HepG2 (cell line): ENCODE results near the gene ABCA13. TPM values are rescaled to one million over a fixed set of nuclear protein-coding genes. Genes with fewer than 3 reads are reported as not detected.

Source experiments
- ATAC-seq: fragments of 200-7000 bp; cut with Tn5 transposase; 3 replicates; pipeline ENCODE4 v1.9.1; 2020; ENCODE audit warnings: mild to moderate bottlenecking, moderate library complexity
- BruUV-seq: library from RNA; stranded (reverse); fragments of 400-500 nt; replicated peaks from 2 replicates; lab custom pipeline; 2021; lab: Mats Ljungman, UMichigan
- CTCF ChIA-PET: fragments of 300-600 bp; formaldehyde crosslinking; extraction: SDS; loops from one replicate; lab custom pipeline; 2021; ENCODE audit warnings: low total read pairs, inconsistent platforms, low intra/inter-chr PET ratio; lab: Yijun Ruan, JAX
- POLR2A ChIA-PET: fragments of 350-600 bp; sonication (Branson Sonifier 250); formaldehyde crosslinking; loops from one replicate; lab custom pipeline; 2020; ENCODE audit warnings: antibody characterized with exemption, inconsistent platforms; lab: Yijun Ruan, JAX
- DNase-seq: peaks from one replicate; pipeline ENCODE4 v3.0.0-alpha.2; 2015; ENCODE audit warnings: low spot score
- FAIRE-seq: peaks from 3 replicates; lab custom pipeline; 2011; peaks lifted over from hg19 to GRCh38; lab: Jason Lieb, UNC
- H2AFZ ChIP-seq: one replicate; pipeline ENCODE4 v1.6.1; 2011; ENCODE audit warnings: low read length, inconsistent platforms
- H3K27ac ChIP-seq: fragments of 300-600 bp; 3 replicates; pipeline ENCODE4 v1.8.0; 2011; ENCODE audit warnings: mixed run types, mild to moderate bottlenecking, mixed read lengths, low read length, inconsistent platforms; ENCODE audit not compliant: insufficient read depth; ENCODE audit errors: extremely low read length
- H3K27me3 ChIP-seq, 2 experiments: fragments of 200-600 bp in 1 of 2; 2 replicates in 1 of 2; 3 replicates in 1 of 2; pipeline versions ENCODE4 v1.6.0 to v1.8.0; 2011; ENCODE audit warnings: low read length in 2 of 2, mild to moderate bottlenecking in 2 of 2, moderate library complexity in 2 of 2, inconsistent platforms in 1 of 2; ENCODE audit not compliant: insufficient read depth in 2 of 2, control insufficient read depth in 1 of 2
- H3K36me3 ChIP-seq, 2 experiments: fragments of 200-600 bp in 1 of 2; replicated peaks in 1 of 2; 2 replicates in 1 of 2; 3 replicates in 1 of 2; pipeline versions ENCODE4 v1.5.1 to v1.8.0; 2011; ENCODE audit warnings: low read length in 2 of 2, inconsistent platforms in 1 of 2; ENCODE audit not compliant: insufficient read depth in 2 of 2, control insufficient read depth in 1 of 2
- H3K4me1 ChIP-seq: 2 replicates; pipeline ENCODE4 v1.5.1; 2012; ENCODE audit warnings: low read length, inconsistent platforms; ENCODE audit not compliant: insufficient read depth
- H3K4me2 ChIP-seq: 2 replicates; pipeline ENCODE4 v1.6.0; 2011; ENCODE audit warnings: low read depth, low read length, inconsistent platforms
- H3K4me3 ChIP-seq, 3 experiments: fragments of 200-600 bp in 1 of 3; sonication (generic), shearing (Covaris generic) in 1 of 3; replicated peaks in 1 of 3; 2 replicates each; pipeline ENCODE4 v1.5.1; 2011 to 2016; ENCODE audit warnings: low read length in 3 of 3, inconsistent platforms in 2 of 3, low read depth in 2 of 3, mild to moderate bottlenecking in 2 of 3, control low read depth in 1 of 3, mixed read lengths in 1 of 3; ENCODE audit not compliant: insufficient read depth in 1 of 3
- H3K79me2 ChIP-seq: one replicate; pipeline ENCODE4 v1.6.1; 2011; ENCODE audit warnings: low read length, inconsistent platforms; ENCODE audit not compliant: insufficient read depth
- H3K9ac ChIP-seq: 2 replicates; pipeline ENCODE4 v1.6.0; 2011; ENCODE audit warnings: mild to moderate bottlenecking, low read depth, low read length, inconsistent platforms; ENCODE audit not compliant: insufficient read depth
- H3K9me3 ChIP-seq: 2 replicates; pipeline ENCODE4 v1.5.1; 2012; ENCODE audit warnings: mild to moderate bottlenecking, low read length
- H4K20me1 ChIP-seq: 2 replicates; pipeline ENCODE4 v1.6.0; 2011; ENCODE audit warnings: inconsistent platforms, mild to moderate bottlenecking, low read length, moderate library complexity; ENCODE audit not compliant: insufficient read depth
- MAFF ChIP-seq: IDR thresholded peaks from 2 replicates; pipeline ENCODE4 v1.6.1; 2011; ENCODE audit warnings: low read depth, low read length, improper control_type of control experiment
- MAFK ChIP-seq, 2 experiments: IDR thresholded peaks in 1 of 2; conservative IDR thresholded peaks in 1 of 2; 2 replicates each; pipeline ENCODE4 v1.6.1; 2011; ENCODE audit warnings: improper control_type of control experiment in 2 of 2, low read length in 2 of 2
- ZKSCAN5 ChIP-seq: sonication (generic); formaldehyde crosslinking; IDR thresholded peaks from 2 replicates; pipeline ENCODE4 v1.5.1; 2020; ENCODE audit warnings: mild to moderate bottlenecking, missing genetic modification reagents
- ZNF354B ChIP-seq: sonication (generic); formaldehyde crosslinking; IDR thresholded peaks from 2 replicates; pipeline ENCODE4 v1.8.0; 2022; ENCODE audit warnings: mild to moderate bottlenecking, missing genetic modification reagents
- WGBS: methylation state at CpG from one replicate; pipeline ENCODE4 v1.1.6; 2017; ENCODE audit warnings: low lambda C conversion rate; 5-methylcytosine and 5-hydroxymethylcytosine counted together
- in situ Hi-C: cut with HindIII; loops from 2 replicates; pipeline ENCODE4 v1.10.0; 2017; ENCODE audit warnings: low pct_unique_long_range_greater_than_20kb; ENCODE audit not compliant: extremely low pct_ligation_motif_present
- intact Hi-C: fragments of 100-400 bp; cut with micrococcal nuclease; formaldehyde crosslinking; loops from one replicate; pipeline ENCODE4 v1.10.0; 2022; ENCODE audit not compliant: unreplicated experiment
- polyA plus RNA-seq, 8 experiments: library from polyadenylated mRNA; depleted of rRNA in 3 of 8; stranded (reverse) in 7 of 8; unstranded in 1 of 8; fragments of >200 nt; fragmentation: Illumina TruSeq in 4 of 8; extraction: Trizol in 4 of 8; gene quantifications; 2 replicates each; pipeline versions ENCODE4 v1.2.1 to v1.2.3, GENCODE V29; 2011 to 2016; ENCODE audit warnings: low read depth in 4 of 8, missing spikeins in 1 of 8, mixed read lengths in 1 of 8; ENCODE audit not compliant: insufficient read depth in 1 of 8
- total RNA-seq, 5 experiments: library from RNA; depleted of rRNA; stranded (reverse); fragments of >200 nt; fragmentation: Illumina TruSeq; extraction: Trizol; gene quantifications; 2 replicates each; pipeline ENCODE4 v1.2.3, GENCODE V29; 2016; ENCODE audit warnings: low read depth in 1 of 5
- TF ChIP-seq, protein P1 (sequence below): sonication (generic); formaldehyde crosslinking; IDR thresholded peaks from 2 replicates; pipeline ENCODE4 v1.8.1; 2022; ENCODE audit warnings: low read depth, mild to moderate bottlenecking, missing genetic modification reagents
- TF ChIP-seq, protein P2 (sequence below): sonication (generic); formaldehyde crosslinking; IDR thresholded peaks from 2 replicates; pipeline ENCODE4 v1.4.0; 2020; ENCODE audit warnings: mild to moderate bottlenecking, missing genetic modification reagents

ABCA13 gene
- total and polyA plus RNA-seq, 2 of the 13 experiments (the other 11 are each of a cell fraction or from before 2014, with no cell fraction given) = 0.03 TPM; not detected in 1

DNA sequence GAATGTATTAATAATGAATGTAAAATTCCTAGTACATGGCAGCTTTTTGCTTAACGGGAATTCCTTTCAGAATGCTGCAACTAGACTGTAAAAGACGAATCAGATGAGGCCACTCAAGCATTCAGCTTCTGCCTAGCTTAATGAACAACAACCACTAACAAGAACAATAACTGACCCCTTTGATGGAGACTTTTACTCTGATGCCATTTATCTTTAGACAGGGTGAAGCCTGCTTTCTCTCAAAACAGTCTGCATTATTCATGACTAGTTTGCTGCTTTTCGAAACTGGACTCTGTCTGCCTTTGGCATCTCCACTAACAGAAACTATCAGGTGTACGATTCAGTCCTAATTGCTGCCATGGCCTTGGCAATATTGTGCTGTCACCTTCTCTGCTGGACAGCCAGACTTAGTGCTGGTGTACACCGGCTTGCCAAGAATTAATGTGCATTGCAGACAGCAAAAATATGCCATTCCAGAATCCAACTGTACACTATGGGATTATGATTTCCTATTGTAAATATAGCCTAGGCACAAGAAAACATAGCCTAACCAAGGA is 457.6 kb downstream of the ABCA13 start (continued):
- TF ChIP-seq, protein P1, sequence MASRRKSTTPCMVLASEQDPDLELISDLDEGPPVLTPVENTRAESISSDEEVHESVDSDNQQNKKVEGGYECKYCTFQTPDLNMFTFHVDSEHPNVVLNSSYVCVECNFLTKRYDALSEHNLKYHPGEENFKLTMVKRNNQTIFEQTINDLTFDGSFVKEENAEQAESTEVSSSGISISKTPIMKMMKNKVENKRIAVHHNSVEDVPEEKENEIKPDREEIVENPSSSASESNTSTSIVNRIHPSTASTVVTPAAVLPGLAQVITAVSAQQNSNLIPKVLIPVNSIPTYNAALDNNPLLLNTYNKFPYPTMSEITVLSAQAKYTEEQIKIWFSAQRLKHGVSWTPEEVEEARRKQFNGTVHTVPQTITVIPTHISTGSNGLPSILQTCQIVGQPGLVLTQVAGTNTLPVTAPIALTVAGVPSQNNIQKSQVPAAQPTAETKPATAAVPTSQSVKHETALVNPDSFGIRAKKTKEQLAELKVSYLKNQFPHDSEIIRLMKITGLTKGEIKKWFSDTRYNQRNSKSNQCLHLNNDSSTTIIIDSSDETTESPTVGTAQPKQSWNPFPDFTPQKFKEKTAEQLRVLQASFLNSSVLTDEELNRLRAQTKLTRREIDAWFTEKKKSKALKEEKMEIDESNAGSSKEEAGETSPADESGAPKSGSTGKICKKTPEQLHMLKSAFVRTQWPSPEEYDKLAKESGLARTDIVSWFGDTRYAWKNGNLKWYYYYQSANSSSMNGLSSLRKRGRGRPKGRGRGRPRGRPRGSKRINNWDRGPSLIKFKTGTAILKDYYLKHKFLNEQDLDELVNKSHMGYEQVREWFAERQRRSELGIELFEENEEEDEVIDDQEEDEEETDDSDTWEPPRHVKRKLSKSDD = no peak

DNA sequence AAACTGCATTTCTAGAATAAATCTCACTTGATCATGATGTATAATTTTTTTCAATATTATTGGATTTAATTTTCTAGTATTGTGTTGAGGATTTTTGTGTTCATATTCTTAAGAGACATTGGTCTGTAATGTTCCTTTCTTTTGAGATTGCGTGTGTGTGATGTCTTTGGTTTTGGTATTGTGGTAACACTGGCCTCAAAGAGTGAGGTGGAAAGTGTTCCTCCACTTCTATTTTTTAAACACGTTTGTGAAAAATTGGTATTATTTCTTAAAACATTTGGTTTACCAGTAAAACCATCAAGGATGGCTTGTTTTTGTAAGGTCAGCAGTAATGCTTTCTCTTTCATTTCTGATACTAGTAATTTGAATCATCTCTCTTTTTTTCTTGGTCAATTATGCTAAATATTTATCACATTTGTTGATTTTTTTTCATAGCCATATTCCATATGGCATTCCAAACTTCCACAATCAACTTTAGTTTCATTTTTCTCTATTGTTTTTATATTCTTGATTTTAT is 462.9 kb downstream of the ABCA13 start:
- Histone ChIP-seq H3K79me2 (no peaks in the 10 kb centered on the region), H3K4me3 (no peak overlapping the region), H4K20me1 (no peaks in the 10 kb centered on the region), H3K4me2 (no peak overlapping the region)
- ChIA-PET CTCF (no interaction called here), POLR2A (no interaction called here)
- no peak for ATAC-seq
- in situ Hi-C loops = no loop called here
- DNase-seq = no peak
- WGBS = 25% methylated on average over 2 of the region's 2 CpGs
- no TSS peak for BruUV-seq
- TF ChIP-seq MAFF = 0 out of 2 replicates have a peak, but pooled peaks have one; percentile 20
- TF ChIP-seq ZKSCAN5 (CRISPR knock-in tag) = no peak
- TF ChIP-seq MAFK (conservative IDR thresholded peaks at IDR 0.05 in 1 of 2, IDR thresholded peaks at IDR 0.05 in 1 of 2; ENCODE audit: low read length in 2 of 2) = peak; percentile 37 to 54; a peak in 3 of 4 replicates
- TF ChIP-seq, protein P2, sequence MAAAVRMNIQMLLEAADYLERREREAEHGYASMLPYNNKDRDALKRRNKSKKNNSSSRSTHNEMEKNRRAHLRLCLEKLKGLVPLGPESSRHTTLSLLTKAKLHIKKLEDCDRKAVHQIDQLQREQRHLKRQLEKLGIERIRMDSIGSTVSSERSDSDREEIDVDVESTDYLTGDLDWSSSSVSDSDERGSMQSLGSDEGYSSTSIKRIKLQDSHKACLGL (CRISPR knock-in tag) = no peak
- TF ChIP-seq ZNF354B = no peak
- TF ChIP-seq, all 625 proteins: peak for 2
- H3K9ac ChIP-seq = no peak overlapping the region
- intact Hi-C loops = no loop called here
- H3K4me1 ChIP-seq = no peaks in the 10 kb centered on the region
- H3K36me3 ChIP-seq = no peaks in the 10 kb centered on the region
- H3K9me3 ChIP-seq = no peaks in the 10 kb centered on the region
- FAIRE-seq = no peak
- no peak overlapping the region for H2AFZ ChIP-seq
- no peaks in the 10 kb centered on the region for H3K27me3 ChIP-seq
- no peak overlapping the region for H3K27ac ChIP-seq
